SK-N-SH treated with all-trans-retinoic acid at 6 μM for 48 hours (cell line): Measurements from ENCODE around the gene ME3.

ENCODE experiments used
- TOX ChIP-seq: fragments of 250-450 bp; sonication (Bioruptor Pico); IDR thresholded peaks from 2 replicates; pipeline ENCODE4 v1.8.0; 2021; ENCODE audit warnings: mild to moderate bottlenecking, moderate library complexity, borderline replicate concordance
- ZFP30 ChIP-seq: fragments of 450-650 bp; formaldehyde crosslinking; IDR thresholded peaks from 2 replicates; pipeline ENCODE4 v1.5.0; 2022; ENCODE audit warnings: mild to moderate bottlenecking, moderate library complexity
- TF ChIP-seq, protein P1 (sequence below): fragments of 250-450 bp; sonication (Bioruptor Pico); IDR thresholded peaks from 2 replicates; pipeline ENCODE4 v1.8.0; 2020; ENCODE audit warnings: mild to moderate bottlenecking, moderate library complexity, borderline replicate concordance
- TF ChIP-seq, protein P2 (sequence below): fragments of 250-450 bp; sonication (Bioruptor Pico); IDR thresholded peaks from 2 replicates; pipeline ENCODE4 v1.5.1; 2020; ENCODE audit warnings: low read depth, mild to moderate bottlenecking, moderate library complexity

DNA sequence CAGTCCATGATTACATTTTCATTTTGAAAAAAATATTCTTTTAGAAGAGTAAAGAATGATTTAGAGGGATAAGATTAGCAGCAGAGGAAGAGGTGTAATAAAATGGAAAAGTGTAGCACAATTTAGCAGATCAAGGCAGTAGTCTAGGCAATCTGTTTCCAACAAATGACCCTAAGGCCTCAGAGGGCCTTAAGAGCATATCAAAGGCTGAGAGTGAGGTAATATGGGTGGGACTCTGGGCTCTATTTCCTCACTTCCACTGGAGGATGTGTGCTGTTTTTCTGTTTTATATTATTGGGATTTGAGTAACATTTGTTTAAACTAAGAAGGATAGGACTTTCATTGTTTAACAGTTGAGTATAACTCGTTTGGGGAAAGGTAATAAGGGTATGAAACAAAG, 269.0 kb downstream of the ME3 start:
- TF ChIP-seq TOX (CRISPR knock-in tag) (no peak), ZFP30 (CRISPR knock-in tag) (no peak)
- TF ChIP-seq, protein P1, sequence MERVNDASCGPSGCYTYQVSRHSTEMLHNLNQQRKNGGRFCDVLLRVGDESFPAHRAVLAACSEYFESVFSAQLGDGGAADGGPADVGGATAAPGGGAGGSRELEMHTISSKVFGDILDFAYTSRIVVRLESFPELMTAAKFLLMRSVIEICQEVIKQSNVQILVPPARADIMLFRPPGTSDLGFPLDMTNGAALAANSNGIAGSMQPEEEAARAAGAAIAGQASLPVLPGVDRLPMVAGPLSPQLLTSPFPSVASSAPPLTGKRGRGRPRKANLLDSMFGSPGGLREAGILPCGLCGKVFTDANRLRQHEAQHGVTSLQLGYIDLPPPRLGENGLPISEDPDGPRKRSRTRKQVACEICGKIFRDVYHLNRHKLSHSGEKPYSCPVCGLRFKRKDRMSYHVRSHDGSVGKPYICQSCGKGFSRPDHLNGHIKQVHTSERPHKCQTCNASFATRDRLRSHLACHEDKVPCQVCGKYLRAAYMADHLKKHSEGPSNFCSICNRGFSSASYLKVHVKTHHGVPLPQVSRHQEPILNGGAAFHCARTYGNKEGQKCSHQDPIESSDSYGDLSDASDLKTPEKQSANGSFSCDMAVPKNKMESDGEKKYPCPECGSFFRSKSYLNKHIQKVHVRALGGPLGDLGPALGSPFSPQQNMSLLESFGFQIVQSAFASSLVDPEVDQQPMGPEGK (CRISPR knock-in tag), result no peak
- TF ChIP-seq, protein P2, sequence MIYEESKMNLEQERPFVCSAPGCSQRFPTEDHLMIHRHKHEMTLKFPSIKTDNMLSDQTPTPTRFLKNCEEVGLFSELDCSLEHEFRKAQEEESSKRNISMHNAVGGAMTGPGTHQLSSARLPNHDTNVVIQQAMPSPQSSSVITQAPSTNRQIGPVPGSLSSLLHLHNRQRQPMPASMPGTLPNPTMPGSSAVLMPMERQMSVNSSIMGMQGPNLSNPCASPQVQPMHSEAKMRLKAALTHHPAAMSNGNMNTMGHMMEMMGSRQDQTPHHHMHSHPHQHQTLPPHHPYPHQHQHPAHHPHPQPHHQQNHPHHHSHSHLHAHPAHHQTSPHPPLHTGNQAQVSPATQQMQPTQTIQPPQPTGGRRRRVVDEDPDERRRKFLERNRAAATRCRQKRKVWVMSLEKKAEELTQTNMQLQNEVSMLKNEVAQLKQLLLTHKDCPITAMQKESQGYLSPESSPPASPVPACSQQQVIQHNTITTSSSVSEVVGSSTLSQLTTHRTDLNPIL (CRISPR knock-in tag), result no peak
